Measurements from ENCODE around the gene XYLT1. TPM values are rescaled to one million over a fixed set of nuclear protein-coding genes. Genes with fewer than 3 reads are reported as not detected.

The XYLT1 gene
- polyA plus RNA-seq, 1 of the 3 experiments (the other 2 are of a cell fraction) = 17.6 TPM

DNA sequence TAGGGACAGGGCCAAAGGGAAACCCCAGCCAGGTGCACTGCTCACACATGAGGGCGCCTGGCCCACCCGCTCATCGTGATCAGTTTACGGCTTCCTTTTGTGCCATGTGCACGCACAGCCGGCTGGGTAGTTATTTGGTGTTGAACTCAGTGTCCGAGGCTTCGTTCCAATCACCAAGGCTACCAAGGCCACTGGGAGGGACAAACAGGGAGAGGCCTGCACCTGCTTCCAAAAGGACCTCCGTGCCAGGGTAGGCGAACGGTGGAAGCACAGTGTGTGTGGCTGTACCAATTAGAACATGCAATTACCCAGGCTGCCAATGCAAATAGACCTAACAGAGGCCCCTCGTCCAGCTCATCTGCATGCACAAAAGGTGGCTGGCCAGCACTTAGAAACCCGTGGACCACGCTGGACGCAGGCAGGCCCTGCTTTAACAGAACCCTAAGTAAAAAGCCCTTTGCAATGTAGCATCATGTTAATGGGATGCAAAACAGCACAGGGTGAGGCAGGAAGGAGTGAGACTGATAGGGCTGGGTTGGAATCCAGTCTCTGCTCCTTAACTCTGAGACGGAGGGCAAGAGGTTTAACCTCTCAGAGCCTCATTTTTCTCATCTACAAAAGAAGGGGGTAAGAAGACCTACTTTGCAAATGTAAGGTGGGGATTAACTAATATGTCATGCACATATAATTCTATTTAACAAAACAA is 204.0 kb downstream of the XYLT1 start:
- no peak for DNase-seq

More for the DNA sequence above, 204.0 kb downstream of the XYLT1 start:
- Histone ChIP-seq H3K9ac (no peak overlapping the region), H3K4me3 (ENCODE audit: low read depth in 2 of 2, low read length in 1 of 2) (no peak overlapping the region), H4K20me1 (ENCODE audit: insufficient read depth) (peaks cover 97% of the 10 kb centered on the region), H3K79me2 (ENCODE audit: insufficient read depth) (peaks cover 98% of the 10 kb centered on the region), H3K27me3 (ENCODE audit: insufficient read depth) (no peaks in the 10 kb centered on the region), H3K27ac (ENCODE audit: low read depth in 2 of 2, low read length in 1 of 2) (no peak overlapping the region), H3K9me2 (no peaks in the 10 kb centered on the region), H2AFZ (ENCODE audit: low read depth) (no peak overlapping the region), H3F3A (replicated peaks; ENCODE audit: insufficient read depth) (peaks cover 19% of the 10 kb centered on the region), H3K4me2 (no peak overlapping the region), H3K9me3 (no peaks in the 10 kb centered on the region), H3K4me1 (ENCODE audit: control insufficient read depth in 1 of 2, insufficient read depth in 2 of 2, low read depth in 1 of 2, low read length in 1 of 2) (peaks cover 0 to 18% of the 10 kb centered on the region in 2 experiments; a peak in 1 of 4 replicates), H3K36me3 (replicated peaks in 1 of 2; ENCODE audit: control insufficient read depth in 1 of 2, insufficient read depth in 2 of 2, low read length in 1 of 2) (no peaks in the 10 kb centered on the region)
- ChIA-PET POLR2A (no interaction called here), CTCF (no interaction called here)
- WGBS (ENCODE audit: low lambda C conversion rate) = 93% methylated on average over 7 of the region's 16 CpGs
- TF ChIP-seq SMC3 (IDR thresholded peaks at IDR 0.05; ENCODE audit: low read depth, low read length) (no peak), SIN3A (IDR thresholded peaks at IDR 0.05; ENCODE audit: borderline replicate concordance, low read depth, low read length) (no peak), FOSL2 (IDR thresholded peaks at IDR 0.05; ENCODE audit: borderline replicate concordance, low read depth) (no peak), YY1 (IDR thresholded peaks at IDR 0.05; ENCODE audit: low read depth) (no peak), NFIC (IDR thresholded peaks at IDR 0.05; ENCODE audit: borderline replicate concordance) (no peak)
- TF ChIP-seq, protein P1, sequence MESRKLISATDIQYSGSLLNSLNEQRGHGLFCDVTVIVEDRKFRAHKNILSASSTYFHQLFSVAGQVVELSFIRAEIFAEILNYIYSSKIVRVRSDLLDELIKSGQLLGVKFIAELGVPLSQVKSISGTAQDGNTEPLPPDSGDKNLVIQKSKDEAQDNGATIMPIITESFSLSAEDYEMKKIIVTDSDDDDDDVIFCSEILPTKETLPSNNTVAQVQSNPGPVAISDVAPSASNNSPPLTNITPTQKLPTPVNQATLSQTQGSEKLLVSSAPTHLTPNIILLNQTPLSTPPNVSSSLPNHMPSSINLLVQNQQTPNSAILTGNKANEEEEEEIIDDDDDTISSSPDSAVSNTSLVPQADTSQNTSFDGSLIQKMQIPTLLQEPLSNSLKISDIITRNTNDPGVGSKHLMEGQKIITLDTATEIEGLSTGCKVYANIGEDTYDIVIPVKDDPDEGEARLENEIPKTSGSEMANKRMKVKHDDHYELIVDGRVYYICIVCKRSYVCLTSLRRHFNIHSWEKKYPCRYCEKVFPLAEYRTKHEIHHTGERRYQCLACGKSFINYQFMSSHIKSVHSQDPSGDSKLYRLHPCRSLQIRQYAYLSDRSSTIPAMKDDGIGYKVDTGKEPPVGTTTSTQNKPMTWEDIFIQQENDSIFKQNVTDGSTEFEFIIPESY (IDR thresholded peaks at IDR 0.05; ENCODE audit: borderline replicate concordance, low read depth) = no peak
- TF ChIP-seq, protein P2, sequence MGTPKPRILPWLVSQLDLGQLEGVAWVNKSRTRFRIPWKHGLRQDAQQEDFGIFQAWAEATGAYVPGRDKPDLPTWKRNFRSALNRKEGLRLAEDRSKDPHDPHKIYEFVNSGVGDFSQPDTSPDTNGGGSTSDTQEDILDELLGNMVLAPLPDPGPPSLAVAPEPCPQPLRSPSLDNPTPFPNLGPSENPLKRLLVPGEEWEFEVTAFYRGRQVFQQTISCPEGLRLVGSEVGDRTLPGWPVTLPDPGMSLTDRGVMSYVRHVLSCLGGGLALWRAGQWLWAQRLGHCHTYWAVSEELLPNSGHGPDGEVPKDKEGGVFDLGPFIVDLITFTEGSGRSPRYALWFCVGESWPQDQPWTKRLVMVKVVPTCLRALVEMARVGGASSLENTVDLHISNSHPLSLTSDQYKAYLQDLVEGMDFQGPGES (IDR thresholded peaks at IDR 0.05; ENCODE audit: low read depth, low read length) = no peak
- TF ChIP-seq, protein P3, sequence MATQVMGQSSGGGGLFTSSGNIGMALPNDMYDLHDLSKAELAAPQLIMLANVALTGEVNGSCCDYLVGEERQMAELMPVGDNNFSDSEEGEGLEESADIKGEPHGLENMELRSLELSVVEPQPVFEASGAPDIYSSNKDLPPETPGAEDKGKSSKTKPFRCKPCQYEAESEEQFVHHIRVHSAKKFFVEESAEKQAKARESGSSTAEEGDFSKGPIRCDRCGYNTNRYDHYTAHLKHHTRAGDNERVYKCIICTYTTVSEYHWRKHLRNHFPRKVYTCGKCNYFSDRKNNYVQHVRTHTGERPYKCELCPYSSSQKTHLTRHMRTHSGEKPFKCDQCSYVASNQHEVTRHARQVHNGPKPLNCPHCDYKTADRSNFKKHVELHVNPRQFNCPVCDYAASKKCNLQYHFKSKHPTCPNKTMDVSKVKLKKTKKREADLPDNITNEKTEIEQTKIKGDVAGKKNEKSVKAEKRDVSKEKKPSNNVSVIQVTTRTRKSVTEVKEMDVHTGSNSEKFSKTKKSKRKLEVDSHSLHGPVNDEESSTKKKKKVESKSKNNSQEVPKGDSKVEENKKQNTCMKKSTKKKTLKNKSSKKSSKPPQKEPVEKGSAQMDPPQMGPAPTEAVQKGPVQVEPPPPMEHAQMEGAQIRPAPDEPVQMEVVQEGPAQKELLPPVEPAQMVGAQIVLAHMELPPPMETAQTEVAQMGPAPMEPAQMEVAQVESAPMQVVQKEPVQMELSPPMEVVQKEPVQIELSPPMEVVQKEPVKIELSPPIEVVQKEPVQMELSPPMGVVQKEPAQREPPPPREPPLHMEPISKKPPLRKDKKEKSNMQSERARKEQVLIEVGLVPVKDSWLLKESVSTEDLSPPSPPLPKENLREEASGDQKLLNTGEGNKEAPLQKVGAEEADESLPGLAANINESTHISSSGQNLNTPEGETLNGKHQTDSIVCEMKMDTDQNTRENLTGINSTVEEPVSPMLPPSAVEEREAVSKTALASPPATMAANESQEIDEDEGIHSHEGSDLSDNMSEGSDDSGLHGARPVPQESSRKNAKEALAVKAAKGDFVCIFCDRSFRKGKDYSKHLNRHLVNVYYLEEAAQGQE (IDR thresholded peaks at IDR 0.05; ENCODE audit: low read depth, low read length) = no peak

Data from SK-N-SH (cell line).